ENCODE data around the gene ZCCHC14. TPM values are rescaled to one million over a fixed set of nuclear protein-coding genes. Genes with fewer than 3 reads are reported as not detected.

The ZCCHC14 gene
- polyA plus RNA-seq, 1 donor (not counting 4 experiments of a cell fraction or from before 2014, with no cell fraction given), result 3.6 TPM

- dilution Hi-C loops (cut with MboI; ENCODE audit: extremely low pct_ligation_motif_present, low sequenced_read_pairs), result no loop called here
- H3K79me2 ChIP-seq (ENCODE audit: control insufficient read depth, insufficient read depth, low read length), result no peaks in the 10 kb centered on the region
- no peaks in the 10 kb centered on the region for H3K9me1 ChIP-seq (ENCODE audit: control insufficient read depth, extremely low read depth, insufficient read depth, low read length)
- no peaks in the 10 kb centered on the region for H4K20me1 ChIP-seq (ENCODE audit: control insufficient read depth, extremely low read depth, insufficient read depth, low read length)
- H2AFZ ChIP-seq (ENCODE audit: control insufficient read depth, low read length), result no peak overlapping the region
- H3K27ac ChIP-seq (ENCODE audit: control insufficient read depth, insufficient read depth, low read length), result no peak overlapping the region
- DNase-seq (ENCODE audit: low read depth, low spot score) (no peak), FAIRE-seq (no peak)
- no peak for TF ChIP-seq CTCF (optimal IDR thresholded peaks at IDR 0.05 in 1 of 3, IDR thresholded peaks at IDR 0.05 in 1 of 3, conservative IDR thresholded peaks at IDR 0.05 in 1 of 3; ENCODE audit: extremely low read depth in 1 of 3, insufficient read depth in 2 of 3, low read length in 3 of 3)
- TF ChIP-seq EZH2 (IDR thresholded peaks at IDR 0.05; ENCODE audit: low read length), result no peak
- no peak overlapping the region for H3K4me2 ChIP-seq (ENCODE audit: control insufficient read depth, extremely low read depth, insufficient read depth, low read depth, low read length)
- peaks cover 37% of the 10 kb centered on the region for H3K27me3 ChIP-seq (ENCODE audit: control insufficient read depth, extremely low read depth, insufficient read depth, low read length)
- no peaks in the 10 kb centered on the region for H3K4me1 ChIP-seq (ENCODE audit: control insufficient read depth, extremely low read depth, insufficient read depth, low read length)
- H3K36me3 ChIP-seq (ENCODE audit: control insufficient read depth in 2 of 2, extremely low read depth in 1 of 2, insufficient read depth in 2 of 2, low read length in 2 of 2), result no peaks in the 10 kb centered on the region
- no peak overlapping the region for H3K4me3 ChIP-seq (ENCODE audit: control insufficient read depth in 2 of 3, extremely low read depth in 1 of 3, insufficient read depth in 2 of 3, low read depth in 1 of 3, low read length in 3 of 3)
- H3K9ac ChIP-seq (ENCODE audit: control insufficient read depth, extremely low read depth, insufficient read depth, low read length), result no peak overlapping the region
- H3K9me3 ChIP-seq (ENCODE audit: control insufficient read depth, low read depth, low read length), result no peaks in the 10 kb centered on the region
Measured at GRCh38 chr16:87536795-87537142, 43.9 kb upstream of the ZCCHC14 start.

- TF ChIP-seq EZH2 (IDR thresholded peaks at IDR 0.05; ENCODE audit: low read length) (no peak), CTCF (optimal IDR thresholded peaks at IDR 0.05 in 1 of 3, IDR thresholded peaks at IDR 0.05 in 1 of 3, conservative IDR thresholded peaks at IDR 0.05 in 1 of 3; ENCODE audit: extremely low read depth in 1 of 3, insufficient read depth in 2 of 3, low read length in 3 of 3) (no peak)
- H3K27me3 ChIP-seq (ENCODE audit: control insufficient read depth, extremely low read depth, insufficient read depth, low read length), result peaks cover 34% of the 10 kb centered on the region
- no peak overlapping the region for H3K27ac ChIP-seq (ENCODE audit: control insufficient read depth, insufficient read depth, low read length)
- dilution Hi-C loops (cut with MboI; ENCODE audit: extremely low pct_ligation_motif_present, low sequenced_read_pairs), result no loop called here
- FAIRE-seq (no peak), DNase-seq (ENCODE audit: low read depth, low spot score) (no peak)
- no peak overlapping the region for H3K4me3 ChIP-seq (ENCODE audit: control insufficient read depth in 2 of 3, extremely low read depth in 1 of 3, insufficient read depth in 2 of 3, low read depth in 1 of 3, low read length in 3 of 3)
- no peaks in the 10 kb centered on the region for H3K79me2 ChIP-seq (ENCODE audit: control insufficient read depth, insufficient read depth, low read length)
- no peak overlapping the region for H2AFZ ChIP-seq (ENCODE audit: control insufficient read depth, low read length)
- H4K20me1 ChIP-seq (ENCODE audit: control insufficient read depth, extremely low read depth, insufficient read depth, low read length), result no peaks in the 10 kb centered on the region
- no peaks in the 10 kb centered on the region for H3K4me1 ChIP-seq (ENCODE audit: control insufficient read depth, extremely low read depth, insufficient read depth, low read length)
- no peak overlapping the region for H3K9ac ChIP-seq (ENCODE audit: control insufficient read depth, extremely low read depth, insufficient read depth, low read length)
- H3K4me2 ChIP-seq (ENCODE audit: control insufficient read depth, extremely low read depth, insufficient read depth, low read depth, low read length), result no peak overlapping the region
- no peaks in the 10 kb centered on the region for H3K9me3 ChIP-seq (ENCODE audit: control insufficient read depth, low read depth, low read length)
- H3K9me1 ChIP-seq (ENCODE audit: control insufficient read depth, extremely low read depth, insufficient read depth, low read length), result no peaks in the 10 kb centered on the region
- no peaks in the 10 kb centered on the region for H3K36me3 ChIP-seq (ENCODE audit: control insufficient read depth in 2 of 2, extremely low read depth in 1 of 2, insufficient read depth in 2 of 2, low read length in 2 of 2)
Measured at GRCh38 chr16:87535855-87536794, 43.3 kb upstream of the ZCCHC14 start.

Measured in keratinocyte (primary cell).